Endothelial cell of umbilical vein (primary cell): ENCODE results near the gene TENM4. TPM values are rescaled to one million over a fixed set of nuclear protein-coding genes. Genes with fewer than 3 reads are reported as not detected.

ENCODE experiments used
- BruUV-seq: library from RNA; stranded (reverse); fragments of 400-500 nt; replicated peaks from 2 replicates; lab custom pipeline; 2021; lab: Mats Ljungman, UMichigan
- CTCF ChIA-PET: fragments of 300-600, 350-600 bp; sonication (Branson Sonifier 250); formaldehyde crosslinking; loops from one replicate; lab custom pipeline; 2021; ENCODE audit warnings: antibody characterized with exemption, inconsistent platforms; lab: Charles Lee
- POLR2A ChIA-PET: fragments of 300-600, 350-600 bp; sonication (Branson Sonifier 250); formaldehyde crosslinking; loops from one replicate; lab custom pipeline; 2021; ENCODE audit warnings: antibody characterized with exemption, inconsistent platforms; lab: Charles Lee
- DNase-seq: peaks from one replicate; pipeline ENCODE4 v3.0.0-alpha.2; 2011; ENCODE audit warnings: low read depth, low spot score
- FAIRE-seq: peaks from 2 replicates; lab custom pipeline; 2011; peaks lifted over from hg19 to GRCh38; lab: Jason Lieb, UNC
- H2AFZ ChIP-seq: 2 replicates; pipeline ENCODE4 v1.6.0; 2012; ENCODE audit warnings: low read depth, low read length, control low read depth, inconsistent platforms
- H3K27ac ChIP-seq: 2 replicates; pipeline ENCODE4 v1.5.1; 2011; ENCODE audit warnings: low read depth, mild to moderate bottlenecking, control low read depth, low read length, moderate library complexity; ENCODE audit not compliant: insufficient read depth
- H3K27me3 ChIP-seq, 2 experiments: 2 replicates each; pipeline versions ENCODE4 v1.6.0 to v1.6.1; 2011; ENCODE audit warnings: low read length in 2 of 2, mixed read lengths in 1 of 2; ENCODE audit not compliant: control insufficient read depth in 2 of 2, insufficient read depth in 2 of 2
- H3K36me3 ChIP-seq, 2 experiments: 2 replicates in 1 of 2; 3 replicates in 1 of 2; pipeline ENCODE4 v1.5.1; 2011; ENCODE audit warnings: low read length in 2 of 2, mild to moderate bottlenecking in 1 of 2, moderate library complexity in 1 of 2; ENCODE audit not compliant: control insufficient read depth in 2 of 2, insufficient read depth in 2 of 2; ENCODE audit errors: extremely low read depth in 1 of 2
- H3K4me1 ChIP-seq: 3 replicates; pipeline ENCODE4 v1.5.1; 2011; ENCODE audit warnings: mild to moderate bottlenecking, low read length; ENCODE audit not compliant: control insufficient read depth, insufficient read depth; ENCODE audit errors: extremely low read depth
- H3K4me2 ChIP-seq: 2 replicates; pipeline ENCODE4 v1.6.1; 2011; ENCODE audit warnings: low read length, control low read depth, mixed read lengths; ENCODE audit not compliant: insufficient read depth
- H3K4me3 ChIP-seq, 3 experiments: fragments of 200-600 bp in 1 of 3; sonication (generic), shearing (Covaris generic) in 1 of 3; replicated peaks in 1 of 3; 2 replicates each; pipeline ENCODE4 v1.5.1; 2011 to 2016; ENCODE audit warnings: control low read depth in 3 of 3, low read length in 3 of 3, mild to moderate bottlenecking in 2 of 3, inconsistent platforms in 1 of 3, low read depth in 1 of 3, moderate library complexity in 1 of 3; ENCODE audit not compliant: insufficient read depth in 1 of 3
- H3K79me2 ChIP-seq: 2 replicates; pipeline ENCODE4 v1.6.0; 2012; ENCODE audit warnings: low read length, inconsistent platforms; ENCODE audit not compliant: control insufficient read depth, insufficient read depth
- H3K9ac ChIP-seq: replicated peaks from 2 replicates; pipeline ENCODE3; 2011; ENCODE audit warnings: low read length, control low read depth; ENCODE audit not compliant: insufficient read depth; ENCODE audit errors: extremely low read depth
- H3K9me1 ChIP-seq: replicated peaks from 3 replicates; pipeline ENCODE4 v1.6.0; 2011; ENCODE audit warnings: mild to moderate bottlenecking, low read length; ENCODE audit not compliant: control insufficient read depth, insufficient read depth; ENCODE audit errors: extremely low read depth
- H3K9me3 ChIP-seq: replicated peaks from 2 replicates; pipeline ENCODE4 v1.5.1; 2012; ENCODE audit warnings: low read length, inconsistent platforms; ENCODE audit not compliant: control insufficient read depth, insufficient read depth
- H4K20me1 ChIP-seq: replicated peaks from 2 replicates; pipeline ENCODE3; 2011; ENCODE audit warnings: mild to moderate bottlenecking, low read length; ENCODE audit not compliant: control insufficient read depth, insufficient read depth; ENCODE audit errors: extremely low read depth
- EZH2 ChIP-seq: IDR thresholded peaks from 2 replicates; pipeline ENCODE4 v1.6.1; 2012; ENCODE audit warnings: borderline replicate concordance, low read depth, mild to moderate bottlenecking, moderate library complexity, low read length, inconsistent platforms; ENCODE audit not compliant: severe bottlenecking
- JUN ChIP-seq: IDR thresholded peaks from 2 replicates; pipeline ENCODE4 v1.6.1; 2011; ENCODE audit warnings: borderline replicate concordance, low read depth; ENCODE audit not compliant: insufficient read length, insufficient read depth
- POLR2A ChIP-seq: IDR thresholded peaks from 2 replicates; pipeline ENCODE4 v1.6.1; 2012; ENCODE audit warnings: low read depth, mild to moderate bottlenecking, control low read depth, low read length
- dilution Hi-C: fragments of 300-500 bp; cut with MboI; formaldehyde crosslinking; loops from one replicate; pipeline ENCODE4 v1.15.0; 2019; ENCODE audit warnings: low sequenced_read_pairs; ENCODE audit not compliant: extremely low pct_ligation_motif_present
- intact Hi-C: fragments of 100-400 bp; cut with micrococcal nuclease; formaldehyde crosslinking; loops from one replicate; pipeline ENCODE4 v1.10.0; 2022
- polyA plus RNA-seq, 4 experiments: library from polyadenylated mRNA; depleted of rRNA in 3 of 4; stranded (reverse) in 3 of 4; unstranded in 1 of 4; fragments of >200 nt; gene quantifications; 2 replicates each; pipeline versions ENCODE4 v1.2.1 to v1.2.3, GENCODE V29; 2011 to 2012; ENCODE audit warnings: missing spikeins in 1 of 4
- total RNA-seq: library from RNA; stranded (reverse); gene quantifications from 2 replicates; pipeline ENCODE4 v1.2.3, GENCODE V29; 2021

Gene TENM4
- total and polyA plus RNA-seq, 2 donors (not counting 3 experiments of a cell fraction or from before 2014, with no cell fraction given) = 0.06 to 0.27 TPM

GRCh38 chr11:79236541-79236971 lies 204.3 kb downstream of the TENM4 start:
- no peak overlapping the region for H3K4me2 ChIP-seq
- H3K27ac ChIP-seq = no peak overlapping the region
- FAIRE-seq = no peak
- no peaks in the 10 kb centered on the region for H3K79me2 ChIP-seq
- TF ChIP-seq EZH2 (no peak), JUN (no peak)
- BruUV-seq = no TSS peak
- ChIA-PET POLR2A (no interaction called here), CTCF (no interaction called here)
- H3K9me1 ChIP-seq = no peaks in the 10 kb centered on the region
- no peak overlapping the region for H3K9ac ChIP-seq
- dilution Hi-C loops (no loop called here), intact Hi-C loops (no loop called here)
- no peaks in the 10 kb centered on the region for H4K20me1 ChIP-seq
- no peak for DNase-seq
- no peaks in the 10 kb centered on the region for H3K4me1 ChIP-seq
- H3K27me3 ChIP-seq = no peaks in the 10 kb centered on the region
- no peaks in the 10 kb centered on the region for H3K36me3 ChIP-seq
- no peaks in the 10 kb centered on the region for H3K9me3 ChIP-seq
- no peak overlapping the region for H3K4me3 ChIP-seq
- H2AFZ ChIP-seq = no peak overlapping the region

- no peaks in the 10 kb centered on the region for H3K27me3 ChIP-seq
- FAIRE-seq (no peak), DNase-seq (no peak)
- no peaks in the 10 kb centered on the region for H3K36me3 ChIP-seq
- no peak for TF ChIP-seq POLR2A
- no peak overlapping the region for H3K27ac ChIP-seq
- no peaks in the 10 kb centered on the region for H3K9me3 ChIP-seq
- CTCF ChIA-PET = no interaction called here
- H4K20me1 ChIP-seq = no peaks in the 10 kb centered on the region
- H3K9ac ChIP-seq = no peak overlapping the region
- no peak overlapping the region for H2AFZ ChIP-seq
- H3K9me1 ChIP-seq = no peaks in the 10 kb centered on the region
- H3K4me1 ChIP-seq = no peaks in the 10 kb centered on the region
- POLR2A ChIA-PET = no interaction called here
- BruUV-seq = no TSS peak
- intact Hi-C loops = no loop called here
- H3K79me2 ChIP-seq = no peaks in the 10 kb centered on the region
- no peak overlapping the region for H3K4me3 ChIP-seq
- dilution Hi-C loops = no loop called here
- no peak overlapping the region for H3K4me2 ChIP-seq
These were observed 205.1 kb downstream of the TENM4 start for GRCh38 chr11:79235696-79236095.
